Caco-2 (cell line): ENCODE results near the gene CCDC188. TPM values are rescaled to one million over a fixed set of nuclear protein-coding genes. Genes with fewer than 3 reads are reported as not detected.

Source experiments
- BruUV-seq: library from RNA; stranded (reverse); fragments of 400-500 nt; replicated peaks from 2 replicates; lab custom pipeline; 2021; lab: Mats Ljungman, UMichigan
- CTCF ChIA-PET: fragments of 300-600 bp; sonication (Branson Sonifier 250); formaldehyde crosslinking; loops from one replicate; lab custom pipeline; 2022; ENCODE audit warnings: antibody characterized with exemption; lab: Charles Lee
- POLR2A ChIA-PET: fragments of 300-600 bp; sonication (Branson Sonifier 250); formaldehyde crosslinking; loops from one replicate; lab custom pipeline; 2022; ENCODE audit warnings: antibody characterized with exemption; lab: Charles Lee
- DNase-seq, 2 experiments: peaks; one replicate each; pipeline versions ENCODE4 v3.0.0 to v3.0.0-alpha.2; 2020 to 2022
- H3K27me3 ChIP-seq: replicated peaks from 2 replicates; pipeline ENCODE4 v1.6.0; 2011; ENCODE audit warnings: low read length; ENCODE audit not compliant: control insufficient read depth, insufficient read depth
- H3K36me3 ChIP-seq: 2 replicates; pipeline ENCODE4 v1.5.1; 2011; ENCODE audit warnings: low read length; ENCODE audit not compliant: control insufficient read depth, insufficient read depth
- H3K4me1 ChIP-seq: fragments of 250-450 bp; sonication (Bioruptor Pico); 2 replicates; pipeline ENCODE4 v1.5.1; 2020; ENCODE audit warnings: mild to moderate bottlenecking
- H3K4me3 ChIP-seq: 2 replicates; pipeline ENCODE4 v1.5.1; 2011; ENCODE audit warnings: low read depth, mild to moderate bottlenecking, control low read depth, low read length
- H3K9me3 ChIP-seq: fragments of 250-450 bp; sonication (Bioruptor Pico); 2 replicates; pipeline ENCODE4 v1.5.1; 2020; ENCODE audit warnings: mild to moderate bottlenecking, moderate library complexity
- H3K27ac Mint-ChIP-seq: one replicate; pipeline ENCODE4 v1.8.0; 2022; ENCODE audit warnings: mixed read lengths; ENCODE audit not compliant: unreplicated experiment
- H3K27me3 Mint-ChIP-seq: one replicate; pipeline ENCODE4 v1.8.0; 2022; ENCODE audit warnings: mixed read lengths; ENCODE audit not compliant: insufficient read depth, unreplicated experiment
- H3K36me3 Mint-ChIP-seq: one replicate; pipeline ENCODE4 v1.8.0; 2022; ENCODE audit warnings: mild to moderate bottlenecking, mixed read lengths; ENCODE audit not compliant: insufficient read depth, unreplicated experiment
- H3K4me1 Mint-ChIP-seq: one replicate; pipeline ENCODE4 v1.8.0; 2022; ENCODE audit warnings: low read depth, mixed read lengths; ENCODE audit not compliant: unreplicated experiment
- H3K4me3 Mint-ChIP-seq: one replicate; pipeline ENCODE4 v1.8.0; 2022; ENCODE audit warnings: mild to moderate bottlenecking, moderate library complexity, mixed read lengths; ENCODE audit not compliant: unreplicated experiment
- H3K9me3 Mint-ChIP-seq: one replicate; pipeline ENCODE4 v1.8.0; 2022; ENCODE audit warnings: mixed read lengths; ENCODE audit not compliant: unreplicated experiment
- intact Hi-C: fragments of 100-400 bp; cut with micrococcal nuclease; formaldehyde crosslinking; loops from one replicate; pipeline ENCODE4 v1.10.0; 2022; ENCODE audit not compliant: unreplicated experiment
- total RNA-seq: library from RNA; stranded (reverse); gene quantifications from 2 replicates; pipeline ENCODE4 v1.2.3, GENCODE V29; 2022
- TF ChIP-seq, protein P1 (sequence below), 2 experiments: fragments of 200-600 bp in 1 of 2; IDR thresholded peaks; 1 replicate in 1 of 2; 2 replicates in 1 of 2; pipeline versions ENCODE4 v1.5.1 to v1.8.0; 2011 to 2022; ENCODE audit warnings: antibody characterized with exemption in 1 of 2, control low read depth in 1 of 2, inconsistent platforms in 1 of 2, low read depth in 1 of 2, low read length in 1 of 2, mild to moderate bottlenecking in 1 of 2, moderate library complexity in 1 of 2; ENCODE audit not compliant: insufficient read depth in 1 of 2, severe bottlenecking in 1 of 2, unreplicated experiment in 1 of 2

Gene CCDC188
- total RNA-seq, 1 experiment from 2014 or later: not detected

DNA sequence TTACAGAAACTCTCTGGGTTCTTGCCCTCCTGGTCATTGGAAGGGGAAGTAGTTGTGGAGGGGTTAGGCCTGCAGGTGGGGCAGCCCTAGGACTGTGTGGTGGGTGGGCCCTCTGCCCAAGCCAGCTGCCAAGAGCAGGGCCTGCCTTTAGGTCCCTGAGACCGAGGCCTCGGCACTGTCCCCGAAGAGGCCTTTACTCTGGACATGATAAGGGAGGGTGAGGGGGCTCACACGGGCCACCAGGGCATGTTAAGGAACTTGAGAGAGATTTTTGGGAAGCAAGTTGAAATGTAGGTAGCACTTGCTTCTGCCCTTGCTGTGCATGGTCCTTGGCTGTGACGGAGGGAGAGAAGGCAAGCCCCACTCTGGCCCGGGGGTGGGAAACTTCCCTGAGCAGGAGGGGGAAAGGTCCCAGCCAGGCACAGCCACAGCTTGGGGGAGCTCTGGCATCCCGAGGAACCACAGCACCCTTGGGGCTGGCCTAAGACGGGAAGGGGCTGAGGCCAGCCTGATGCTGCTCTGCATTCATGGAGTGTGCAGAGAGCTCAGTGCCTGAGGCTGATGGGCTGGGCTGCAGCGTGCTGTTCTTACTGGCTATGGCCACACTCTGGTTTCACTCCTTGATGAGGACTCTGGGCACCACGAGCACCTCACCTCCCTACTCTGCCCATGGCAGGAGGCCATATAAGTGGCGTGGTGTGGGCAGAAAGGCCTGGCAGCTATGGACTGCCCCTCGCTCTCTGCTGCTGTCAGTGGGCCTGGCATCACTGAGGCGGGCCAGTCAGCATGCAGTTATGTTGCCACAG lies 42.7 kb downstream of the CCDC188 start:
- H3K4me1 Mint-ChIP-seq: no peaks in the 10 kb centered on the region
- TF ChIP-seq, protein P1, sequence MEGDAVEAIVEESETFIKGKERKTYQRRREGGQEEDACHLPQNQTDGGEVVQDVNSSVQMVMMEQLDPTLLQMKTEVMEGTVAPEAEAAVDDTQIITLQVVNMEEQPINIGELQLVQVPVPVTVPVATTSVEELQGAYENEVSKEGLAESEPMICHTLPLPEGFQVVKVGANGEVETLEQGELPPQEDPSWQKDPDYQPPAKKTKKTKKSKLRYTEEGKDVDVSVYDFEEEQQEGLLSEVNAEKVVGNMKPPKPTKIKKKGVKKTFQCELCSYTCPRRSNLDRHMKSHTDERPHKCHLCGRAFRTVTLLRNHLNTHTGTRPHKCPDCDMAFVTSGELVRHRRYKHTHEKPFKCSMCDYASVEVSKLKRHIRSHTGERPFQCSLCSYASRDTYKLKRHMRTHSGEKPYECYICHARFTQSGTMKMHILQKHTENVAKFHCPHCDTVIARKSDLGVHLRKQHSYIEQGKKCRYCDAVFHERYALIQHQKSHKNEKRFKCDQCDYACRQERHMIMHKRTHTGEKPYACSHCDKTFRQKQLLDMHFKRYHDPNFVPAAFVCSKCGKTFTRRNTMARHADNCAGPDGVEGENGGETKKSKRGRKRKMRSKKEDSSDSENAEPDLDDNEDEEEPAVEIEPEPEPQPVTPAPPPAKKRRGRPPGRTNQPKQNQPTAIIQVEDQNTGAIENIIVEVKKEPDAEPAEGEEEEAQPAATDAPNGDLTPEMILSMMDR (IDR thresholded peaks at IDR 0.05; ENCODE audit: insufficient read depth in 1 of 2, low read depth in 1 of 2, low read length in 1 of 2, severe bottlenecking in 1 of 2, unreplicated experiment in 1 of 2): no peak
- ChIA-PET CTCF (no interaction called here), POLR2A (interaction anchor here (1.1 kb wide), 1 partner anchor 9 kb away, joined by 3 read pairs; the partner anchor contains the start of gene TRMT2A)
- Histone ChIP-seq H3K4me3 (no peak overlapping the region), H3K36me3 (peaks cover 11% of the 10 kb centered on the region), H3K9me3 (no peaks in the 10 kb centered on the region), H3K4me1 (no peaks in the 10 kb centered on the region), H3K27me3 (no peaks in the 10 kb centered on the region)
- no peak overlapping the region for H3K4me3 Mint-ChIP-seq
- no peak overlapping the region for H3K27ac Mint-ChIP-seq
- peaks cover 90% of the 10 kb centered on the region for H3K36me3 Mint-ChIP-seq
- no peak for DNase-seq
- H3K9me3 Mint-ChIP-seq: no peaks in the 10 kb centered on the region
- no TSS peak for BruUV-seq
- no peaks in the 10 kb centered on the region for H3K27me3 Mint-ChIP-seq
- intact Hi-C loops: no loop called here

DNA sequence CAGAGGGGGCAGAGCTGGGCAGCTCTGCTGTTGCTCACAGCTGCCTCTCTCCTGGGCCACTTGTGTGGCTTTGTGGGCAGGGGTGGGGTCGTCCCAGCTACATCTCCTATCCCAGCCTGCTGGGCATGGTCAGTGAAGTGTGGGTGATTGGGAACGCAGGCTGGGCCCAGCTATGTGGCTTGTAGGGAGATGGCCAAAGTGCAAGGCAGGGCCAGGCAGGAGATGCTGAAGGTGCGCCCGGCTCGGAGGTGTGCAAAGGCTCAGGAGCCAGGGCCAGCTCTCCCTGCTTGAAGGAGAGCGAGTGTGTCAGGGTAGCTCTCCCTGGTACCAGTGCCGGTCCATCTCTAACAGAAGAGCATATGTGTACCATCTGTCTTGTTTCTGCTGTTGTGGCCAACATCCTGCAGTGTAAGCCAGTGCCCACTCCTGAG lies 43.4 kb downstream of the CCDC188 start:
- peaks cover 86% of the 10 kb centered on the region for H3K36me3 Mint-ChIP-seq
- no peaks in the 10 kb centered on the region for H3K9me3 Mint-ChIP-seq
- no peak overlapping the region for H3K27ac Mint-ChIP-seq
- ChIA-PET CTCF (no interaction called here), POLR2A (no interaction called here)
- BruUV-seq: no TSS peak
- intact Hi-C loops: no loop called here
- no peaks in the 10 kb centered on the region for H3K27me3 Mint-ChIP-seq
- TF ChIP-seq, protein P1 (IDR thresholded peaks at IDR 0.05; ENCODE audit: insufficient read depth in 1 of 2, low read depth in 1 of 2, low read length in 1 of 2, severe bottlenecking in 1 of 2, unreplicated experiment in 1 of 2): no peak
- peaks cover 11% of the 10 kb centered on the region for H3K36me3 ChIP-seq
- no peak overlapping the region for H3K4me3 Mint-ChIP-seq
- no peaks in the 10 kb centered on the region for H3K9me3 ChIP-seq
- DNase-seq: no peak
- H3K4me3 ChIP-seq: no peak overlapping the region
- H3K4me1 Mint-ChIP-seq: no peaks in the 10 kb centered on the region
- H3K27me3 ChIP-seq: no peaks in the 10 kb centered on the region
- no peaks in the 10 kb centered on the region for H3K4me1 ChIP-seq

DNA sequence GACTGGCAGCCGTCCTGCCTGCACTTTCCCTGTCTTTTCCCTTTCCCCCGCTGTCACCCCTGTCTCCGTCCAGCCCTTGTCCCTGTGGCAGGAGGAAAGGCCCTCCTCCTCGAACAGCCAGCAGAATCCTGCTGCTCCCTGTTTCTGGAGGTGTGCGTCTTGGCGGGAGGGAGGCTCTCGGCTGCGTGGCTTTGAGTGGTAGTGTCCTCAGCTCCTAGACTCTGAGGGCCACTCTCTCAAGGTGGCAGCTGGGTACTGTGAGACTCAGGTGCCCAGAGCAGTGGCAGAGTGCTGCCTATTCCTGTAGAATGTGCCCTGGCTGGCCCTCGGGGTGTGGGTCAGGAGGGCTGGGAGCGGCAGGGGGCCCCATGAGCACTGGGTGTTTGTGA lies 44.0 kb downstream of the CCDC188 start:
- Mint-ChIP-seq H3K4me1 (no peaks in the 10 kb centered on the region), H3K9me3 (no peaks in the 10 kb centered on the region), H3K4me3 (no peak overlapping the region), H3K36me3 (peaks cover 86% of the 10 kb centered on the region), H3K27me3 (no peaks in the 10 kb centered on the region), H3K27ac (no peak overlapping the region)
- peaks cover 12% of the 10 kb centered on the region for H3K36me3 ChIP-seq
- no TSS peak for BruUV-seq
- no peaks in the 10 kb centered on the region for H3K9me3 ChIP-seq
- H3K4me1 ChIP-seq: no peaks in the 10 kb centered on the region
- no peak for DNase-seq
- H3K4me3 ChIP-seq: no peak overlapping the region
- TF ChIP-seq, protein P1 (IDR thresholded peaks at IDR 0.05; ENCODE audit: insufficient read depth in 1 of 2, low read depth in 1 of 2, low read length in 1 of 2, severe bottlenecking in 1 of 2, unreplicated experiment in 1 of 2): no peak
- ChIA-PET CTCF (interaction anchor here (0.6 kb wide), 1 partner anchor 1642 kb away, joined by 9 read pairs; no protein-coding TSS in a partner anchor), POLR2A (no interaction called here)
- intact Hi-C loops: no loop called here
- H3K27me3 ChIP-seq: no peaks in the 10 kb centered on the region
